HG03060 (cell line): ENCODE measurements around the gene OR51V1.
"Not testable (repeated sequence)": the region's sequence is repeated elsewhere in the genome, so short reads cannot be mapped to it uniquely, and the experiment has no call there.

Experiments used
- ATAC-seq: cut with Tn5 transposase; IDR thresholded peaks from one replicate; pipeline ENCODE4 v1.9.1; 2021; ENCODE audit warnings: low read depth, moderate number of reproducible peaks; ENCODE audit not compliant: unreplicated experiment

Gene OR51V1

GRCh38 chr11:5200582-5200981, at the start of gene OR51V1:
OR51V1 (minus strand) TSS chr11:5200682; CDS start chr11:5200682, 0 bp downstream.
- no peak for ATAC-seq

- not testable (repeated sequence) for ATAC-seq
Observed at GRCh38 chr11:5249807-5250396, 49.4 kb upstream of the OR51V1 start, which contains the start of gene HBG1. HBG1 (minus strand) TSS chr11:5249857; CDS start chr11:5249804, 53 bp downstream.

- ATAC-seq: not testable (repeated sequence)
Observed at GRCh38 chr11:5248498-5248897, 48.0 kb upstream of the OR51V1 start.

- no peak for ATAC-seq
Observed at GRCh38 chr11:5247472-5248192, 47.1 kb upstream of the OR51V1 start.

GRCh38 chr11:5246772-5247471, 46.4 kb upstream of the OR51V1 start:
- ATAC-seq: no peak

GRCh38 chr11:5245155-5245554, 44.7 kb upstream of the OR51V1 start:
- no peak for ATAC-seq

GRCh38 chr11:5243816-5244180, 43.3 kb upstream of the OR51V1 start:
- no peak for ATAC-seq

GRCh38 chr11:5242933-5243815, 42.7 kb upstream of the OR51V1 start:
- ATAC-seq: peak; percentile 61

GRCh38 chr11:5242208-5242607, 41.7 kb upstream of the OR51V1 start:
- no peak for ATAC-seq

- no peak for ATAC-seq
Observed at GRCh38 chr11:5241458-5241857, 41.0 kb upstream of the OR51V1 start.

- no peak for ATAC-seq
Observed at GRCh38 chr11:5240458-5240857, 40.0 kb upstream of the OR51V1 start.

GRCh38 chr11:5240056-5240455, 39.6 kb upstream of the OR51V1 start:
- ATAC-seq: no peak

- ATAC-seq: no peak
Observed at GRCh38 chr11:5239046-5239445, 38.6 kb upstream of the OR51V1 start.

GRCh38 chr11:5238486-5238885, 38.0 kb upstream of the OR51V1 start:
- no peak for ATAC-seq

GRCh38 chr11:5237420-5237819, 36.9 kb upstream of the OR51V1 start:
- ATAC-seq: no peak

GRCh38 chr11:5235364-5236095, 35.0 kb upstream of the OR51V1 start:
- no peak for ATAC-seq

GRCh38 chr11:5234381-5234834, 33.9 kb upstream of the OR51V1 start, which contains the start of gene HBD:
HBD (minus strand) TSS chr11:5234483; CDS start chr11:5234433, 50 bp downstream.
- ATAC-seq: no peak

- ATAC-seq: no peak
Observed at GRCh38 chr11:5233307-5233706, 32.8 kb upstream of the OR51V1 start.

GRCh38 chr11:5232821-5233220, 32.3 kb upstream of the OR51V1 start:
- ATAC-seq: no peak

- ATAC-seq: no peak
Observed at GRCh38 chr11:5232176-5232575, 31.7 kb upstream of the OR51V1 start.
